ENCODE data around the gene HSPG2.

GRCh38 chr1:21836729-21837128 lies 100.4 kb downstream of the HSPG2 start:
- TF ChIP-seq CTCF (IDR thresholded peaks at IDR 0.05; ENCODE audit: insufficient read depth, low read length, poor library complexity, severe bottlenecking) (no peak), EZH2phosphoT487 (conservative IDR thresholded peaks at IDR 0.05; ENCODE audit: low read length) (no peak)

Measured in SU-DHL-6 (cell line).